ENCODE measurements around the gene CHMP3.
"Not testable (repeated sequence)": the region's sequence is repeated elsewhere in the genome, so short reads cannot be mapped to it uniquely, and the experiment has no call there.

CHMP3 gene

DNA sequence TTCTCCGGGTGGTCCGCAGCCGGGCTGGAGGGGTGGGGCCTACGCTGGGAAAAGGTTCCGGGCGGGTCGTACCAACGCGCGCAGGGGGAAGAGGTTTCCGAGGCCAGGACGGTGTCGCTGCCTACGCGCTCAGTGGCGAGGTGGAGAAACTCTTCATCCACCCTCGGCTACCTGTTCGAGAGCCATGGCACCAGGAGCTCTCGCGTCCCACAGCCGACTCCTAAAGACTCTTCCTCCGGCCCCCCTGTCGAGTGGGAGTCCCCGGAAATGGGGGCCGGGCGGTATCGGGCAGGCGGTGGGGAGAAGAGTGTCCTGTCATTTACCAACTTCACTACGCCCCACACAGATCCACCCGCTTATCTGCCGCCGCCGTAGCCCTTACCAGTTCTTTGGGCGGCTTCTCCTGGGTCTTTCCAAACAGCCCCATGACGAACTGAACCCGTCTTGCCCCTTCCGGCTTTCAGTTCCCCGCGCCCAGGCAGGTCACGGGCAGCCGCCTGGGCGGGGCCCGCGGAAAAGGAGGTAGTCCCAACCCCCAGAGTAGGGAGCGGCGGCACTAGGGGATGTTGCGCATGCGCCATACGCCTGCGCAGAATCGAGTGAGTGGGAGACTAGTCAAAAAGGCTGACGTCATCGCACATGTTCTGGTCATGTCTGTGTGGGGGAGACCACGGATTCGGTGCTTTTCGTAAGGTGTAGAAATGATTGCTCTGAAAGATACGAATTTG is at the start of gene CHMP3:
Gene CHMP3, minus strand, starts transcription at position 522 of the 728 bp plus-strand sequence. Its CDS starts 95 bp downstream, at position 427.
- DNase-seq (ENCODE audit: low read depth), result peak; percentile 95

DNA sequence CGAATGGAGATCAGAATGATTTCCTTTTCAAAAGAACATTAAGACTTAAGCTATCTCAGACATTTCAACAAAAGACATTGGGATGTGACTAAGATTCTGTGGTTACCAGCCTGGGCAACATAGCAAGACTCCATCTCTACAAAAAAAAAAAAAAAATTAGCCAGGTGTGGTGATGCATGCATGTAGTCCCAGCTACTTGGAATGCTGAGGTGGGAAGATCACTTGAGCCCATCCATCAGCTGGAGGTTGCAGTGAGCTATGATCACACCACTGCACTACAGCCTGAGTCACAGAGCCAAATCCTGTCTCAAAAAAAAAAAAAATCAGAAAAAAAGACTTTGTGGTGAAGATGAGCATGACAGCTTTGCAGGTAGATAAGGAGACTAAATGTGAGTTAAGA is 47.6 kb upstream of the CHMP3 start:
- no peak for DNase-seq (ENCODE audit: low read depth)

DNA sequence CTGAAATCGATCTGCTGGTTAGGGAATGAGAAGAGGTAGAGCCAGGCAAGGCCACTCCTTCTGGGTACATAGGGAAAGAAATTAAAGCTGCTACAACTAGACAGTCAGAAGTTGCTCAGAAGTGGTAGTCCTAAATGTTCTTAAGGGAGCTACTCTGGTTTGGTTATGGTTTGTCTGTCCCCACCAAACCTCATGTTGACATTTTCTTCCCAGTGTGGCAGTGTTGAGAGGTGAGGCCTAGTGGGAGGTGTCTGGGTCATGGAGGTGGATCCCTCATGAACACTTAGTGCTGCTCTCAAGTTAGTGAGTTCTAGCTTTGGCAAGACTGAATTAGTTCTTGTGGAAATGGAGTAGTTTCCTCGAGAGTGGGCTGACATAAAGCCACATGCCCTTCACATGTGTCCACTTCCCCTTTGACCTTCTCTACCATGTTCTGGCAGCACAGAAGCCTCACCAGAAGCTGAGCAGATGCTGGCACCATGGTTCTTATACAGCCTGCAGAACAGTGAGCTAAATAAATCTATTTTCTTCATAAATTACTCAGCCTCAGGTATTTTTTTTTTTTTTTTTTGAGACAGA is 45.7 kb upstream of the CHMP3 start:
- no peak for DNase-seq (ENCODE audit: low read depth)

DNA sequence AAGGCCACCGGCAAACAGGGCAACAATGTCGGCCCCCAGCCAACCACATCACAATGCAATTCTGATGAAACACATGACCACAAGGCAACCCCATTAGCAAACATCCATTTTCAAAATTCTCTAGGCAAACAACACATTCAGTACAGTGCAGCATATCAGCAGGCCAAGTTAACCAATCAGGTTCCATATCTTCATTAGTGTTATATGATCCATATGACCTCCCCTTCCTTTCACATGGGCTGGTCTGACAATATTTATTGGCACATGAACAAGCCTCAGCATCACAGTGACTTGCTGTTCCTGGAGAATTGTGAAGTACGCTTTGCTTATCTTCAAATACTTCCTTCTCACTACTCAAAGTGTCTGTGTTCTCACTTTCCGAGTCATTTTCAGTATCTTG is 40.7 kb upstream of the CHMP3 start:
- peak; percentile 6 for DNase-seq (ENCODE audit: low read depth)

DNA sequence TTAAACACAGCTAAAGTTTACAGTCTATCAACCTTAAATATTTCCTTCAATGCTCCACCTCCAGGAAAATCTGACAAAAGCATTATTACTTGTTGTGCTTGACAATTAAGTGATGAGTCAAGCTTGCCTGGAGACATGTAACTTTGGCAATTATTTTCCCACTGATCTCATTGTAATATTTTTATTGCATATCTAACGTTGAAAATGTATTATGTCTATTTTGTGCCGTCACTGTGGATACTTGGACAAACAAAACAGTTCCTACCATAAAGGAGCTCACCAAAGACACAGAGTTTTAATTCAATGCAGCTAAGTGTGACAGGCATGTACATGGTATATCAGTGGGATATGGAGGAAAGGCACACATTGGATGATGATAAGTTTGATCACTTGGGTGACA is 35.7 kb upstream of the CHMP3 start:
- DNase-seq (ENCODE audit: low read depth), result no peak

DNA sequence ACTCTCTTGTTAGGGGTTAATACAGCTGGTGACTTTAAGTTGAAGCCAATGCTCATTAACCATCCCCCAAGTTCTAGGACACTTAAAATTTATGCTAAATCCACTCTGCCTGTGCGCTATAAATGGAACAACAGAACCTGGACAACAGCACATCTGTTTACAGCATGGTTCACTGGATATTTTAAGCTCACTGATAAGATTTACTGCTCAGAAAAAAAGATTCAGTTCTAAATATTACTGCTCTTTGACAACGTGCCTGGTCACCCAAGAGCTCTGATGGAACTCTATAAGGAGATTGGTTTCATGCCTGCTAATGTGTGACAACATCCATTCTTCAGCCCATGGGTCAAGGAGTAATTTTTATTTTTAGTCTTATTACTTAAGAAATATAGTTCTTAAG is 32.9 kb upstream of the CHMP3 start:
- DNase-seq (ENCODE audit: low read depth), result no peak

DNA sequence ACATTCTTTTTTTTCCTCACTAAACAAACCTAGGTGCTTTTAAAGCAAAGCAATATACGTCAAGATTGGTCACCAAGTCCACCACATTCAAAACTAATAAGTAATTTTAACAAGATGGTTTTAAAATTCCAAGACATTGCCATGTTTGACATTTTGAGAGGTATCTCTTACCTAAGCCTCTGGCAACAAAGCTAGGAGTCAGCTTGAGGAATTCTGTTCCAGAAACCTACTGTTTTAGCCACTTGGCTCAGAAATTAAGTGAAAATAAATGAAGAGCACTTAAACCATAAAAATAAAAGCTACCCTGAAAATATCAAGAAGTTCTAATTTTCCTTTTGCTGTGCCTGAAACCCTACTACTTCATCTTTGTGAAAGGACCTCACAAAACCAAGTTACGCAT is 30.0 kb upstream of the CHMP3 start:
- DNase-seq (ENCODE audit: low read depth), result no peak

DNA sequence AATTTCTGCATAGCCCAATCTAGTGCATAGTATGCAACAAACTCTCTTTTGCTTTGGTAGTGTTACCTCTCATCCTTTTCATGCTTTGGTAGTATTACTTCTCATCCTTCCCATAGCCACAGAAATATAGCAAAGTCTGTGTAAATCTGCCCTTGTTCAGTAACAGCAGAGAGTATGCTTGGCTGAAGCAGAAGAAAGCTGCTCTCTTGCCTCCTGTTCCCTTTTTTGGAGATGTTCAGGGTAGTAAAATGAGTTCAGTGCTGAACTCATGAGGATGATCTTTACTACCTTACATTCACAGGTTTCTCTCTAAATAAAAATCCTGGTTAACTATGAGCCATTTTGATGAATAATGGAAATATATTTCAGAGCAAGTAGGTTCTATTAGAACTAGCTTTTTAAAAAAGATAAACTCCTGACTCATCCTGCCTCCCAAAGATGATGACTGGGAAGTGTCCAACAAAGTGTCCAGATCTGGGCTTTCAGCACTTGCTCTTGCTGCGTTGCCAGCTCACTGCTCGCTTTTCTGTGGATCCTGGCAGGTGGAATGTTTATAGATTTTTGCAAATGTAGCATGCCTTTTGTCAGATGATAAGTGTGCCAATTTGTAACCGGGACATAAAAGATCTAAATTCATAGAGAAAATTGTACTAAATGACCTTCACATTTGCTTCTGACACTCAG is 29.4 kb upstream of the CHMP3 start:
- DNase-seq (ENCODE audit: low read depth), result peak; percentile 51

DNA sequence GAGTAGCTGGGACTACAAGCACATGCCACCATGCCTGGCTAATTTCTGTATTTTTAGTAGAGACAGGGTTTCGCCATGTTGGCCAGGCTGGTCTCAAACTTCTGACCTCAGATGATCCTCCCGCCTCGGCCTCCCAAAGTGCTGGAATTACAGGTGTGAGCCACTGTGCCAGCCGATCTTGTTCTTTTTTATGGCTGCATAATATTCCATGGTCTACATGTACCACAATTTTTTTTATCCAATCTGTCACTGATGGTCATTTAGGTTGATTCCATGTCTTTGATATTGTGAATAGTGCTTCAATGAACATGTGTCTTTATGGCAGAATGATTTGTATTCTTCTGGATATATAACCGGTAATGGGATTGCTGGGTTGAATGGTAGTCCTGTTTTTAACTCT is 26.5 kb upstream of the CHMP3 start:
- not testable (repeated sequence) for DNase-seq (ENCODE audit: low read depth)

DNA sequence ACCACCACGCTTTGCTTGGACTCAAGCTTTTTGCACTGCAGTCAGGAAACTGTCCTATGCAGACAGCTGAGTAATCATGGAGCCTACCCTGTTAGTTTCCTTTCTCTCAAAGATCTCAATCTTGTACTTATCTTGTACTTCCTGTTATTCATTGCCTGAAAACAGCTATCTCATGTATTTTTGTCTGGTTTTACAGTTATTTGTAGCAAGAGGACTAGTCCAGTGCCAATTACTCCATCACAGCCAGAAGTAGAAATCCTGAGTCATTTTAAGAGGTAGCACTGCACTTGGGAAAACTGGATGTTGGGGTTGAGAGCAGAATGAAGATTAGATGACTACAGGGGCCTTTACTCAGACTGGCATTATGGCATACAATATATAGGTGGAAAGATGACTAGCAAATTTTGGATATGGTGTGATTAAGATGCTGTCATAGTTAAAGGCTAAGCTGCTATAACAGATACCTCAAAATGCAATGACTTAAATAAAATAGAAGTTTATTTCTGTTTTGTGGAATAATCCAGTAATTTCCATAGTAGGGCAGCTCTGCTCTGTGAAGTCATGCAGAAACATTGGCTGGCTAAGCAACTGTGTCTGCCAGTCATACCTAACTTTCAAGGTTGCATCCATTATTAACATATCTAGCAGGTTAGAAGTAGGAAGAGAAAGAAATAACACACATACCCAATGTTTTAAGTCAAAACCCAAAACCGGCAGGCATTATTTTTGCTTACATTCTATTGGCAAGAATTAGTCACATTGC is 21.1 kb upstream of the CHMP3 start:
- DNase-seq (ENCODE audit: low read depth), result peak; percentile 83

DNA sequence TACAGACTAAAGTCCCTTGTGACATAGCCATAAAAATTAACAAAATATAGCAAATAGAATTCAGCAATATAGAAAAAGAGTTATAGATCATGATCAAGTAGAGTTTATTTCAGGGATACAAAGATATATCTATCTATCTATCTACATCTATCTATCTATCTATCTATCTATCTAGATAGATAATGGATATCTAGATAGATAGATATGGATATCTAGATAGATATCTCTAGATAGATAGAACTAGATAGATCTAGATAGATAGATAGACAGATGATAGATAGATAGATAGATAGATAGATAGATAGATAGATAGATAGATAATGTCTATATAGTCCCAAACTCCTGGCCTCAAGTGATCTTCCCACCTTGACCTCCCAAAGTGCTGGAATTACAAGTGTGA is 17.3 kb upstream of the CHMP3 start:
- no peak for DNase-seq (ENCODE audit: low read depth)

DNA sequence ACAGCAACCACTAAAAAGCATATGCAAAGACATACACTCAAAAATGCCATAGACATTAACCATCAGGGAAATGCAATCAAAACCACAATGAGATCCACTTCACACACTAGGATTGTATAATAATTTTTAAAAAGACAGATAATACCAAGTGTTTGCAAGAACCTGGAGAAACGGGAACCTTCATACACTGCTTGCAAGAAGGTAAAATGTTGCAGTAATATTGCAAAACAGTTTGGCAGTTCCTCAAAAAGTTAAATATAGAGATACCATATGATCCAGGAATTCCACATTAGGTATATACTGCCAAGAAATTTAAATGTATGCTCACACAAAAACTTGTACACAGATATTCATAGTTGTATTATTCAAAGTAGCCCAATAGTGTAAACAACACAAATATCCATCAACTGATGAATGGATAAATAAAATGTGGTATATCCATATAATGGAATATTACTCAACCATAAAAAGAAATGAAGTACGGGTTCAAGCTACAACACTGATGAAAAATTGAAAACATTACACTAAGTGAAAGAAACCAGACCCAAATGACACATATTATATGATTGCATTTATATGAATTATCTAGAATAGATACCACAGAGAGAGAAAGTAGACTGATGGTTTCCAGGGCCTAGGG is 14.7 kb upstream of the CHMP3 start:
- DNase-seq (ENCODE audit: low read depth), result no peak

DNA sequence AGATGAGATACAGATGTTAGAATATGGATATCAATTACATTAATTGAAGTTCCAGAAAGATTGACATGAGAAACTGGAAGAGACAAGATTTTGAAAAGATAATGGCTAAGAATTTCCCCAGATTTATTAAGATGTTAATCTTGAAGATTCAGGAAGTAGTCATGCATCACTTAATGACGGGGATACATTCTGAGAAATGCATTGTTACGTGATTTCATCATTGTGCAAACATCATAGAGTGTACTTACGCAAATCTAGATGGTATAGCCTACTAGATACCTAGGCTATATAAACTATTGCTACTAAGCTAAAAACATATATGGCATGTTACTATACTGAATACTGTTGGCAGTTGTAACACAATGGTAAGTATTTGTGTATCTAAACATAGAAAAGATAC is 6.8 kb upstream of the CHMP3 start:
- DNase-seq (ENCODE audit: low read depth), result peak; percentile 21

DNA sequence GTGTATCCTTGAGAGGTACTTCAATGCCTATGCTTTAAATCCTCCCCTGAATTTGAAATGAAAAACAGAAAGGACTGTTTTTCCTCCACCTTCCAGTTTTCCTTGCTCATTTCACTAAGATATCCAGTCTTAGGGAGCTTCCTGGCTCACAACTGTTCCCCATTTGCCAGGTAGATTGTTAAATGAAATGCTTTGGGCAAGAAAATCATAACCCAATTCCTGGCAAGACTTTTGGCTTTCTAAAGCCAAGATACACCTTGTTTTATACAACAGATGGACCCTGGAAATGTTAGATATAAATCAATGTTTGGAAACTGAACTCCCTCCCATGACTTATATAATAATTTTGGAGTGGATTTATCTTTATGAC is 3.6 kb upstream of the CHMP3 start:
- DNase-seq (ENCODE audit: low read depth), result no peak

DNA sequence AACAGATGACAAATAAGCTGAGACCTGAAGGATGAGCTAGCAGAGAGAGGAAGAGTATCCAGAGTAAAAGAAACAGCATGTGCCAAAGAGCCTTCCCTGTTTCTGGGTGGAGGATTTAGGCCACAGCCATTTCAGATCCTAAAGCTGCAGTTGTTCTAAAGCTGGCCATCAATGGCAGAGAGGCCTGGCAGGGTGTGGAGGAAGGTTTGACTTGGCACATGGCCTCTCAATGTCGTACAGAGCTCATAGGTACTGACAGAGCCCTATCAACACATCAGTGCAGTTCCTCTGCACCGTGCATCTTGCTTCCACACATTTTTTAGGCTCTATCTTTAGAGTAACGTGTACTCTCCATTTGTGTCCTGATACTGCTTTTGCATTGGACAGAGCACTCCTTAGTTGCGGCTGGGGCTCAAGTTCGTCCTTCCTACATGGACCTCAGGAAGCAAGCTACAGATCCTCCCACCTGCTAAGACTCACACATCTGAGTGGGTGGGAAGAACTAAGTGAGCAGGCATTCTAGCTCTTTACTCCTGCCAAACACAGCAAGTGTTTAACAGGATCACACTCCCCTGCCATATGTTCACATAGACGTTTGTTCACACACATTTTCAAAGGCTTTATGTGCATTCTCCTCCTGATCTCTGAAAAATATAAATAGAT is 3.0 kb upstream of the CHMP3 start:
- DNase-seq (ENCODE audit: low read depth), result no peak

DNA sequence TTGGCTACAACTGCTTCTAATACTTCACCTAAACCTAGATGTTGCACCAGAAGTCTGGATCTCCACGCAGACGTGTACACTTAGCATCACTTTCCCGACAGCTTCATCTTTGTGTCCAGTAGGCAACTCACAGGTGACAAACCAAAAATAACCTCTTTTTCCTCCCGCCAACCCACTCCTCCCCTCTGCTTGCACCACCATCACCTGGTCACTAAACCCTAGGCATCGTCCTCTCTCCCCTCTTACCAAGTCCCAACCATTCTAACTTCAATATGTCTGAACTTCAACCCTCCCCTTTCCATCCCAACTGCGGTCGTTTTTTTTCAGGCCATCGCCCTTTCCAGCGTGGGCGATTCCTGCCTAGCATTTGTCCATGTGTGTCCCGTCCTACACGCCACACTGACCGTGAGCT is 413 bp upstream of the CHMP3 start:
- no peak for DNase-seq (ENCODE audit: low read depth)

DNA sequence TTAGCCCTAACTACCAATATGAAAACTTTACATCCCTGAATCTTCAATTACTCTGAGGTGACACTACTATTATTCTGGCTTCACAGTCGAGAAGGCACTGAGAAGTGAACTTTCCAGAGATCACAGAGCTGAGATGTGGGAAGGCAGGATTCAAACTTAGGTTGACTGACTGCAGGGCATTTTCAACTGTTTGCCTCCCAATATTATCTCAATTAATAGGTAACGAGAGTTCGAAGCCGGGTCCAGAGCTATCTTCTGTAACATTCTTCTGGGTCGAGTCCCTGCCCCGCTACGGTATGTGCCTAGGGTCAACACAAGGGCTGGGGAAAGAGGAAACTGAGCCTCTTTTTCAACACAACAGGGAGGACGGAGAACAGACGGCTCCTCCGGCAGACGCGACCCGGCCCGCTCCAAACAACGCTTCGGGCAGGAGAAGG is 740 bp downstream of the CHMP3 start:
- no peak for DNase-seq (ENCODE audit: low read depth)

DNA sequence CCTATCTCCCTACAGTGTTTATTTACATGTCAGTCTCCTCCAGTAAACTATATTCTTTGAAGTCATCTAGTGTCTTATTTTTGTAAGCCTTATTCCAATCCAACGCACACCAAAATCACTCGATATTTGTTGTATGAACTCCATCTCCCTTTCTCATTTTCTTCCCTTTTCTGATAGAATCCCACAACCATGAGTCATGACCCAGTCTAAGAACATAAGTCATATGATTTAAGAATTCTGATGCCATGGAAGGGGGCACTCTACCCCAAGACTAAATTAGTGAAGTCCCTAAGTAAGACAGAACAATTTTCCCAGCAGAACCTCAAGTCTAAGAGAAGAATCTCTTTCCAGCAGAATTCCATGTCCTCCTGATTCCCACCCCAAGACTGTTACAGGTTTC is 5.4 kb downstream of the CHMP3 start:
- DNase-seq (ENCODE audit: low read depth), result no peak

DNA sequence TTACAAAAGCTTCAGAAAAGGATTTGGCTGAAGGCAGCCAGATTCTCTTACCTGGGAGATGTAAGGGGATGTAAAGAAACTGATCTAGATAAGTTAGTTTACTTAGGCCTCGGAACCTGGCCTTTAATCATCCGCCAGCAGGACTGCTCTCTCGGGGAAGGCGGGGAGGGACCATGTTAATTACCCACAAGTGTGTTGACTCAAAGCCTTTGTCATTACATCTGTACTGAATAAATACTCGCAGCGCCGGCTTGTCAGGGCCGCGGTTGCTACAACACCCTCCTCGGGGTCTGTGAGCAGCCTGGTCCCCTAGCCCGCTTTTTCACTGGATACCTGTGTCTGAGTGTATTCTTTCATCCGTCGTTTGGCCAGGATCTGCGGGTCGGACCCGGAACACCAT is 6.7 kb downstream of the CHMP3 start:
- DNase-seq (ENCODE audit: low read depth), result no peak

DNA sequence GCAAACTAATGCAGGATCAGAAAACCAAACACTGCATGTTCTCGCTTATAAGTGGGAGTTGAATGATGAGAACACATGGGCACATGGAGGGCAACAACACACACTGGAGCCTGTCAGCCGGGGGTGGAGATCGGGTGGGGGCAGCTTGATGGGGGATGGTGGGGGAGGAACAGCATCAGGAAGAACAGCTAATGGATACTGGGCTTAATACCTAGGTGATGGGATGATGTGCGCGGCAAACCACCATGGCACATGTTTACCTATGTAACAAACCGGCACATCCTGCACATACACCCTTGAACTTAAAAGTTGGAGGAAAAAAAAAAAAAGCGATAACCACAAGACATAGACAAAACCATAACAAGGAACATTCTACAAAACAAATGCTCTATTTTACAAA is 10.4 kb downstream of the CHMP3 start:
- no peak for DNase-seq (ENCODE audit: low read depth)

DNA sequence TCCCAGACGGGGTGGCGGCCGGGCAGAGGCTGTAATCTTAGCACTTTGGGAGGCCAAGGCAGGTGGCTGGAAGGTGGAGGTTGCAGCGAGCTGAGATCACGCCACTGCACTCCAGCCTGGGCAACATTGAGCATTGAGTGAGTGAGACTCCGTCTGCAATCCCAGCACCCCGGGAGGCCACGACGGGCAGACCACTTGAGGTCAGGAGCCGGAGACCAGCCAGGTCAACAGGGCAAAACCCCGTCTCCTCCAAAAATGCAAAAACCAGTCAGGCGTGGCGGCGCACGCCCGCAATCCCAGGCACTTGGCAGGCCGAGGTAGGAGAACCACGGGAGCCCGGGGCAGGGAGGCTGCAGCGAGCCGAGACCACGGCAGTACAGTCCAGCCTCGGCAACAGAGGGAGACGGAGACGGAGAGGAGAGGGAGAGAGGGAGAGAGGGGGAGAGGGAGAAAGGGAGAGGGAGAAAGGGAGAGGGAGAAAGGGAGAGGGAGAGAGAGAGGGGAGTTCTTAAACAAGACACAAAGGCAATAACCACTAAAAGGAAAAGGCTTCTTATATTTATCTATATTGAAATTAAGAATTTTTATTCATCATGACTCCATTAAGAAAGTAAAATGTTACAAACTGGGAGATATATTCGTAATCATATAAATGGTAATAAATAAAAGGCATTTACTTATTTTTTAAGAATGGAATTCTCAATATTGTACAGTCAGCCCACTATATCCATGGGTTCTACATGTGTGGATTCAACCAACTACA is 13.1 kb downstream of the CHMP3 start:
- not testable (repeated sequence) for DNase-seq (ENCODE audit: low read depth)
